Fibroblast of lung (primary cell): ENCODE measurements around the gene PHOSPHO2. TPM values are rescaled to one million over a fixed set of nuclear protein-coding genes. Genes with fewer than 3 reads are reported as not detected.

Source experiments
- DNase-seq, 2 donors: peaks; one replicate each; pipeline versions ENCODE4 v3.0.0 to v3.0.0-alpha.2; 2010; ENCODE audit warnings: low read depth in 2 of 2
- H2AFZ ChIP-seq: 2 replicates; pipeline ENCODE4 v1.5.1; 2012; ENCODE audit warnings: low read length, control low read depth, inconsistent platforms
- H3K27ac ChIP-seq: 2 replicates; pipeline ENCODE4 v1.5.1; 2011; ENCODE audit warnings: low read length, control low read depth; ENCODE audit not compliant: insufficient read depth
- H3K27me3 ChIP-seq: 2 replicates; pipeline ENCODE4 v1.5.1; 2011; ENCODE audit warnings: mild to moderate bottlenecking, low read length; ENCODE audit not compliant: control insufficient read depth, insufficient read depth
- H3K36me3 ChIP-seq: 2 replicates; pipeline ENCODE4 v1.5.1; 2011; ENCODE audit warnings: low read length; ENCODE audit not compliant: control insufficient read depth, insufficient read depth
- H3K4me1 ChIP-seq: 2 replicates; pipeline ENCODE4 v1.5.1; 2011; ENCODE audit warnings: low read length; ENCODE audit not compliant: control insufficient read depth, insufficient read depth; ENCODE audit errors: extremely low read depth
- H3K4me2 ChIP-seq: 2 replicates; pipeline ENCODE4 v1.5.1; 2011; ENCODE audit warnings: low read length, control low read depth; ENCODE audit not compliant: insufficient read depth; ENCODE audit errors: extremely low read depth
- H3K4me3 ChIP-seq, 4 experiments: fragments of 200-600 bp in 1 of 4; sonication (generic) in 1 of 4; replicated peaks in 1 of 4; 2 replicates each; pipeline ENCODE4 v1.5.1; 2011 to 2016; ENCODE audit warnings: low read length in 4 of 4, low read depth in 3 of 4, mild to moderate bottlenecking in 3 of 4, control low read depth in 2 of 4, inconsistent platforms in 1 of 4, mixed read lengths in 1 of 4; ENCODE audit not compliant: insufficient read depth in 1 of 4; ENCODE audit errors: control extremely low read depth in 1 of 4
- H3K79me2 ChIP-seq: 2 replicates; pipeline ENCODE4 v1.5.1; 2012; ENCODE audit warnings: mild to moderate bottlenecking, low read length, inconsistent platforms; ENCODE audit not compliant: control insufficient read depth, insufficient read depth
- H3K9ac ChIP-seq: 2 replicates; pipeline ENCODE4 v1.5.1; 2011; ENCODE audit warnings: mild to moderate bottlenecking, low read length, control low read depth; ENCODE audit not compliant: insufficient read depth
- H3K9me3 ChIP-seq: 2 replicates; pipeline ENCODE4 v1.5.1; 2012; ENCODE audit warnings: low read depth, low read length; ENCODE audit not compliant: control insufficient read depth, insufficient read depth
- H4K20me1 ChIP-seq: 2 replicates; pipeline ENCODE4 v1.5.1; 2011; ENCODE audit warnings: low read length; ENCODE audit not compliant: control insufficient read depth, insufficient read depth; ENCODE audit errors: extremely low read depth
- EZH2 ChIP-seq: IDR thresholded peaks from 2 replicates; pipeline ENCODE4 v1.5.1; 2012; ENCODE audit warnings: low read length, control low read depth, mild to moderate bottlenecking; ENCODE audit errors: missing control alignments
- polyA minus RNA-seq: library from RNA; depleted of rRNA, polyadenylated mRNA; stranded (reverse); fragments of >200 nt; gene quantifications from 2 replicates; pipeline ENCODE4 v1.2.3, GENCODE V29; 2011; ENCODE audit warnings: low replicate concordance
- polyA plus RNA-seq, 2 donors: library from polyadenylated mRNA; depleted of rRNA in 1 of 2; stranded (reverse) in 1 of 2; unstranded in 1 of 2; fragments of >200 nt; gene quantifications; 2 replicates each; pipeline ENCODE4 v1.2.1, GENCODE V29; 2011 to 2012; ENCODE audit warnings: missing spikeins in 1 of 2
- total RNA-seq: library from RNA; depleted of rRNA; stranded (reverse); fragments of >200 nt; gene quantifications from 2 replicates; pipeline ENCODE4 v1.2.1, GENCODE V29; 2014
- TF ChIP-seq, protein P1 (sequence below), 2 donors: IDR thresholded peaks in 1 of 2; conservative IDR thresholded peaks in 1 of 2; 1 replicate in 1 of 2; 2 replicates in 1 of 2; pipeline ENCODE4 v1.5.1; 2011 to 2012; ENCODE audit warnings: low read length in 2 of 2, control low read depth in 1 of 2, inconsistent platforms in 1 of 2, low read depth in 1 of 2, mild to moderate bottlenecking in 1 of 2

Gene PHOSPHO2
- total RNA-seq = 3.9 and 5.4 TPM in 2 replicates
- polyA plus RNA-seq = 1.4 and 2.8 TPM in 2 replicates
- 1.8 and 2.8 TPM in 2 replicates for polyA plus RNA-seq (2012)
- not detected in 2 replicates for polyA minus RNA-seq

DNA sequence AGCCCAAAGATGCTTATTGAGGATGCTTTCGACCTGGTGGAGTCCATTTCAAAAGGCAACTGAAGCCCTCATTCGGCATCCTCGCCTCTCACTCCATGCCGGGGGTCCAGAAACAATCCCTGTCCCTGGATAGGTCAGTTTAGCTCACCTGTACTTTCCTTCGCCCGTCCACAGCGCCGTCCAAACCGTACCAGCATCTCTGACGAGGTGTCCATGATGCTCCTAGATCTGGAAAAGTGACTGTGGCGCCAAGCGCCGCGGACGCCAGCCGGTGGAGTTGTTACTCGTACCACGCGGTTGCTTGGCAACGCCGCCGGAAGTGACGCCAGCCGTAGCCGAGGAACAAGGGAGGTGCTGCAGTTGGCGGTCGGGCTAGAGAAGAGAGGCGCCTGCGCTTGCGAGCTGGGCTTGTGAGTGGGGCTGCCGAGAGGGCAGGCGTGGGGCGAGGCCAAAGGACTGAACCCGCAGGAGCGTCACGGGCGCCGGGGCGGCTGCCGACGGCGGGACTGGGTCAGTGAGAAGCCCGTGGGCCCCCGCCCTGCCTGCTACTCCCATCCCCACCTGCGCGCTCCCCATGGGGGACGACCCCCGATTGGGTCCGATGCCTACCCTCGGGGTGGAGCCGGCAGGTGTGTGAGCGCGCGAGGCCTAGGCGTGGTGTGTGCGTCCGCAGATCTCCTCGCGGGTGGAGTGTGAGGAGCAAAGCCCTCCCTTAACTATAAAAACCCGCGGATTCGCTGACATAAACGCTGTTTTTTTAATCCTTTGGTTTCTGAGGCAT, at the start of gene PHOSPHO2, which contains the start of gene CFAP210:
TSS of gene PHOSPHO2 (plus strand) at position 357 of the 781 bp plus-strand sequence. CDS start 6,503 bp downstream, outside the sequence.
TSS of gene CFAP210 (minus strand) at position 293 of the 781 bp plus-strand sequence. CDS start at position 215, 78 bp downstream.
- Histone ChIP-seq H3K27me3 (peaks cover 3% of the 10 kb centered on the region), H3K4me3 (peak within 1 kb of the TSS; percentile 84 to 95 (median 90)), H3K4me2 (peak within 1 kb of the TSS; percentile 98), H3K9me3 (no peaks in the 10 kb centered on the region), H4K20me1 (no peaks in the 10 kb centered on the region), H3K4me1 (peaks cover 3% of the 10 kb centered on the region), H2AFZ (peak within 1 kb of the TSS; percentile 90), H3K27ac (peak within 1 kb of the TSS; percentile 99), H3K79me2 (no peaks in the 10 kb centered on the region), H3K9ac (peak within 1 kb of the TSS; percentile 98), H3K36me3 (no peaks in the 10 kb centered on the region)
- TF ChIP-seq, protein P1, sequence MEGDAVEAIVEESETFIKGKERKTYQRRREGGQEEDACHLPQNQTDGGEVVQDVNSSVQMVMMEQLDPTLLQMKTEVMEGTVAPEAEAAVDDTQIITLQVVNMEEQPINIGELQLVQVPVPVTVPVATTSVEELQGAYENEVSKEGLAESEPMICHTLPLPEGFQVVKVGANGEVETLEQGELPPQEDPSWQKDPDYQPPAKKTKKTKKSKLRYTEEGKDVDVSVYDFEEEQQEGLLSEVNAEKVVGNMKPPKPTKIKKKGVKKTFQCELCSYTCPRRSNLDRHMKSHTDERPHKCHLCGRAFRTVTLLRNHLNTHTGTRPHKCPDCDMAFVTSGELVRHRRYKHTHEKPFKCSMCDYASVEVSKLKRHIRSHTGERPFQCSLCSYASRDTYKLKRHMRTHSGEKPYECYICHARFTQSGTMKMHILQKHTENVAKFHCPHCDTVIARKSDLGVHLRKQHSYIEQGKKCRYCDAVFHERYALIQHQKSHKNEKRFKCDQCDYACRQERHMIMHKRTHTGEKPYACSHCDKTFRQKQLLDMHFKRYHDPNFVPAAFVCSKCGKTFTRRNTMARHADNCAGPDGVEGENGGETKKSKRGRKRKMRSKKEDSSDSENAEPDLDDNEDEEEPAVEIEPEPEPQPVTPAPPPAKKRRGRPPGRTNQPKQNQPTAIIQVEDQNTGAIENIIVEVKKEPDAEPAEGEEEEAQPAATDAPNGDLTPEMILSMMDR (conservative IDR thresholded peaks at IDR 0.05 in 1 of 2, IDR thresholded peaks at IDR 0.05 in 1 of 2; ENCODE audit: low read depth in 1 of 2, low read length in 2 of 2) = no peak
- peak; percentile 93 to 97 for DNase-seq

DNA sequence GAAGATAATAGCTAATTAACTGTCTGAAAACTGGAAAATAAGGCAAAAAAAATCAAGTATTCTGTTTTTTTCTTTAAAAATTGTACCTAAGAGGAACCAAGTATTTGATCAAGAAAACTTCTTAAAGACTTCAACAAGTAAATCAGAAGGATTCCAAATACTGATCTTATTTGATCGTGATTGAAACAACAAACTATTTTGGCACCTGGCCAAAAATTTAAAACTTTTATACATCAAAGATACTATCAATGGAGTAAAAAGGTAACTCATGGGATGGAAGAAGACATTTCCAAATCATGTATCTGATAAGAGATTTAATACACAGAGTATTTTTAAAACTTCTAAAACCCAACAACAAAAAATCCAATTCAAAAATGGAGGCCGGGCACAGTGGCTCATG, 46.8 kb upstream of the PHOSPHO2 start:
- Histone ChIP-seq H3K27ac (no peak overlapping the region), H2AFZ (no peak overlapping the region), H4K20me1 (no peaks in the 10 kb centered on the region), H3K27me3 (no peaks in the 10 kb centered on the region), H3K9me3 (no peaks in the 10 kb centered on the region), H3K9ac (no peak overlapping the region), H3K4me1 (no peaks in the 10 kb centered on the region), H3K4me3 (no peak overlapping the region), H3K4me2 (no peak overlapping the region), H3K36me3 (no peaks in the 10 kb centered on the region), H3K79me2 (no peaks in the 10 kb centered on the region)
- TF ChIP-seq EZH2 = no peak
- DNase-seq = no peak

DNA sequence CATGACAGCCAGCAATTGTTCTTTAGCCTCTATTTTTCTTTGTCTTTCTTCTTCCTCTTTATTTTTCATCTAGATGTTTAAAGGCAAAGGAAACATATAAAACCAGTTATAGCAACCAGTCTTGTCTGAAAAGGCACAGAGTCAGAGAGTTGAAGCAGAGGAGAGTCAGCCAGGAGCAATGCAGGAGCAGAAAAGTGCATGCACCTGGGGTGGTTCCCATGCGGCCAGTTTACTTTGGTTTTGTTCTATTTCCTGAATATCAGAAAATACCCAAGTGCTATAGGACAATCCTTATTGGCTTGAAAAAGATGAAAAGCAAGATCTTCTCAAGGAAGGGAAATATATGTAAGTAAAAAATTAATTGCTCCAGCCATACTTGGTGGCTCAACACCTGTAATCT, 45.0 kb upstream of the PHOSPHO2 start:
- Histone ChIP-seq H3K27me3 (no peaks in the 10 kb centered on the region), H3K4me2 (no peak overlapping the region), H3K4me3 (no peak overlapping the region), H2AFZ (no peak overlapping the region), H3K27ac (no peak overlapping the region), H3K4me1 (no peaks in the 10 kb centered on the region), H3K36me3 (no peaks in the 10 kb centered on the region), H3K9ac (no peak overlapping the region), H3K79me2 (no peaks in the 10 kb centered on the region), H3K9me3 (no peaks in the 10 kb centered on the region), H4K20me1 (no peaks in the 10 kb centered on the region)
- DNase-seq = no peak
- TF ChIP-seq EZH2 = no peak
- TF ChIP-seq, protein P1 (conservative IDR thresholded peaks at IDR 0.05 in 1 of 2, IDR thresholded peaks at IDR 0.05 in 1 of 2; ENCODE audit: low read depth in 1 of 2, low read length in 2 of 2) = no peak
